NCI-H146 treated with DMSO at 0.1 percent for 48 hours (cell line): ENCODE results near the gene NEGR1.
A peak's percentile ranks its signal among the peaks of the same experiment; 100 is the strongest.

ENCODE experiments used
- DNase-seq: peaks from one replicate; lab custom pipeline; 2025; ENCODE audit not compliant: unreplicated experiment; lab: John Stamatoyannopoulos, UW

The NEGR1 gene

GRCh38 chr1:71869326-71869725 lies 413.0 kb downstream of the NEGR1 start:
- no peak for DNase-seq

DNA sequence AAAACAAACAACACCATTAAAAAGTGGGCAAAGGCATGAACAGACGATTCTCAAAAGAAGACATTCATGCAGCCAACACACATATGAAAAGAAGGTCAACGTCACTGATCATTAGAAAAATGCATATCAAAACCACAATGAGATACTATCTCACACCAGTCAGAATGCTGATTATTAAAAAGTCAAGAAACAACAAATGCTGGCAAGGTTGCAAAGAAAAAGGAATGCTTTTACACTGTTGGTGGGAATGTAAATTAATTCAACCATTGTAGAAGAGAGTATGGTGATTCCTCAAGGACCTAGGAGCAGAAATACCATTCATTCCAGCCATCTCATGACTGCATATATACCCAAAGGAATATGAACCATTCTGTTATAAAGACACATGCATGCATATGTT lies 419.6 kb downstream of the NEGR1 start:
- DNase-seq: no peak

DNA sequence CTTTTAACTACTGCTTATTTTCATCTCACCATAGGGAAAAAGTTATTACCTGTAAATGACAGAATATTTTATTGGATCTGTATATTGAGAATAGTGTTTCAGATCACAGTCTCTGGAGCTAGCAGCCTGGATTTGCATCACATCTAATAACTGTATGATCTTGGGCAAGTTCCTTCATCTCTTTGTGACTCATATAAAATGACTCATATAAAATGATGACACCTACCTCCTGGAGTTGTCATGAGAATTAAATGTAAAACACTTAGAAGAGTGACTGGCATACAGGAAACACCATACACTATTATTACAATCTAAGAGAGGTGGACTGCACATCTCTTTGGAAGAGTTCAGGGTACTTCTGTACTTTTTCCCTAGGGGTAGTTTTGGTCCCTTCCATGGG lies 421.3 kb downstream of the NEGR1 start:
- DNase-seq: no peak

DNA sequence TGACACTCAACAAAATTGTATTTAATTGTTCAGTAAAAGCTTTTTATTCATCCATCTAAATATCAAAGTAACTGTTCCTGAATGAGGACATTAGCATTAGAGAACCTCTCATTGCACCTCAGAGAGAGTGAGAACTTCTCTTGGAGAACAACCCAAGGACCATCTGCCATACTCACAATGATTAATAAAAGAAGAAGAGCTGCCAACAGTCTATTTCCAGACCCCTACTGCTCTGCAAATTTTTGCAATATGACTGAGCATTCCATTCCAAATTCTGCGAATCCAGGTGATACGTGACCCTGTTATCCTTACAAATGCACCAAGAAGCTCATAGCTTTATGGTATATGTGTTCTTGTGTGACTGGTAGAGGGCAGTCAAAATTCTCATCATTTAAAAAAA lies 422.5 kb downstream of the NEGR1 start:
- DNase-seq: no peak

GRCh38 chr1:71857862-71858261 lies 424.5 kb downstream of the NEGR1 start:
- no peak for DNase-seq

GRCh38 chr1:71853360-71853759 lies 429.0 kb downstream of the NEGR1 start:
- peak; percentile 91 for DNase-seq

GRCh38 chr1:71850936-71851335 lies 431.4 kb downstream of the NEGR1 start:
- no peak for DNase-seq

- no peak for DNase-seq
Observed at GRCh38 chr1:71850515-71850914, 431.8 kb downstream of the NEGR1 start.

- no peak for DNase-seq
Observed at GRCh38 chr1:71843012-71843411, 439.3 kb downstream of the NEGR1 start.

- no peak for DNase-seq
Observed at GRCh38 chr1:71839876-71840275, 442.5 kb downstream of the NEGR1 start.

GRCh38 chr1:71836904-71837303 lies 445.4 kb downstream of the NEGR1 start:
- DNase-seq: no peak

GRCh38 chr1:71835442-71835813 lies 446.9 kb downstream of the NEGR1 start:
- DNase-seq: no peak

DNA sequence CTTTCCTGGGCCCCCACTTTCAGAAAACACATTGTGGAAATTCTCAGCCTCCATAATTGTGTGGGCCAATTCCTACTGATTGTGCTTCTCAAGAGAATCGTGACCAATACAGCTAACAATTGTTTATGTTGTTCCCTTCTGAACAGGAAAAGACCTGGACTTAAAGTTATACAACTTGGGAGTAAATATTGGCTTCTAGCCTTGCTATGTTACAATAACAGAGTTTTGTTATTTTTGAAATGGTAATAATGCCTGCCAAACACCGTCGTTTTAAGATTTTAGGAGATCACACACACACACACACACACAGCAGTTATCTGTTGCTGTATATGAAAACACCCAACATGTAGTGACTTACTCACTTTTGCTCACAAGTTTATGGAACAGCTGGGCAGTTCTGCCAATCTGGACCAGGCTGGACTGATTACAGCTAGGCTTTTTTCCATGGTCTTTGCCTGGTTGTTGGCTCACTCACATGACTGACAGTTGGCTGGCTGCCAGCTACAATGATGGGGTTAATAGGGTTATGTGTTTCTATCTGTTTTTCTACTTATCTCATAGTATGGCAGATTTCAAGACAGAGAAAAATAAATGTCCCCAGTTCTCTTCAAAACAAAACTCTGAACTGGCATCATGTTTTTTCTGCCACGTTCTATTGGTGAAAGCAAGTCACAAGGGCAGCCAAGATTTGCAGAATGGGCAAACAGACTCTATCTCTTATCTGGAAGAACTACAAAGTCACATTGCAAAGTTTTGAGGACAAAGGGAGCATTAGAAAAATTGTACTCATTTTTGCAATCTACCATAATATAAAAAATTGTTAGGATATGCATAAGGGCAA lies 447.5 kb downstream of the NEGR1 start:
- no peak for DNase-seq

GRCh38 chr1:71831646-71832045 lies 450.7 kb downstream of the NEGR1 start:
- DNase-seq: no peak

GRCh38 chr1:71829346-71829745 lies 453.0 kb downstream of the NEGR1 start:
- no peak for DNase-seq

GRCh38 chr1:71828431-71829012 lies 453.8 kb downstream of the NEGR1 start:
- DNase-seq: peak; percentile 59

- DNase-seq: no peak
Observed at GRCh38 chr1:71823708-71824305, 458.5 kb downstream of the NEGR1 start.

- DNase-seq: no peak
Observed at GRCh38 chr1:71817028-71817427, 465.3 kb downstream of the NEGR1 start.

DNA sequence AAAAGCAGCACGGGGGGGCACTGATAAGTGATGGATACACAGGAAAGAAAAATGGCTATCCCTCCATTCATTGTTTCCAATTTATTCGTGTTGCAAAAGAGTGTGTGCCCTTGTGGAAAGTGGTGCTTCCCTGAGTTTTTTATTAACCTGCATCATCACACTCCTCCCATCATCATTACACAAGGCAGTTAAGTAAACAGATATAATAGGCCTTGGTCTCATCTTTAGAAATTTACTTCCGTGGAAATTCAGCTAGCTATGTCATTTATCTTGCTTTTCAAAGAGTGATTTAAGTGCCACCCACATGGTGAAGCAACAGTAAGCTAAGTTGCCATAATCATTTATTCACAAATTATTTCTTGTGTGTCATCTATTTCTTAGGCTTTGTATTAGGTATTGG lies 473.3 kb downstream of the NEGR1 start:
- DNase-seq: peak; percentile 95

- DNase-seq: no peak
Observed at GRCh38 chr1:71804140-71804539, 478.2 kb downstream of the NEGR1 start.

DNA sequence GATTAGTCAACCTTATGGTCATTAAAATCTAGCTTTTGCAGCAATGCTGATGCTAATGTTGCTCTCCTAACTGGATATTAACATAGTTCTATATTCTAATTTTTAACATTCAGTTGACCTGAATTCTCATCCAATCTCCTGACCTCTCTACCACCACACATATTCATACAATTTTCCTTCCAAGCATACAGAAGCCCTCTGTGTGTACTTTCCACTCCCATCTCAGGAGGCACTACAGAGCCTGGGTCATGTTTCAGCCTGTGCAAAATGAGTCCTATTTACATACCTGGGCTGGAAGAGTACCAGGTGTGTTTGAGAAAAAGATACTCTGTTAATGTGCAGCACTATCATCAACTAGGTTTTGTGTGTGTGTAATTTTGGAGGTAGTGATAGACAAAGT lies 486.3 kb downstream of the NEGR1 start:
- DNase-seq: peak; percentile 92

DNA sequence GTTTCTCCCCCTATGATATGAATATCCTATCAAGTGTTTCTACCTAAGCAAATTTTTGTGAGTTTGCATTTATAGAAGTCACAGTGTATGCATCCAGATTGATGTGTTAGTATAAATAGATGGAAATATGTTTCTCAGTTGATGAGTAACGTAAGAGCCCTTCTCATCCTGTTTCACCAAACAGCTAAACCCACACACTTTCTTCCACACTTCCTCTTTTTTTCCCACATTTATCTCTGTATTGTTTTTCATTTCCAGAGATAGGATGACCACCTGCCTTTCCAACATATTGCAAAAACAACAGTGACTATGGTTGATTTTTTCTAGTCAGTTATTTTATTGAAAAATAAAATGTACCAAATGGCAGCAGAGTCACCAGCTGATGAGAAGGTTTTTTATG lies 490.1 kb downstream of the NEGR1 start:
- no peak for DNase-seq
